Loucy (cell line): ENCODE results near the gene PPP1R12B.
"Not testable (repeated sequence)": the region's sequence is repeated elsewhere in the genome, so short reads cannot be mapped to it uniquely, and the experiment has no call there.

ENCODE experiments used
- H2AFZ ChIP-seq: fragments of 200-600 bp; sonication (generic); 2 replicates; pipeline ENCODE4 v1.6.0; 2016; ENCODE audit warnings: antibody characterized with exemption, mild to moderate bottlenecking, low read length, moderate library complexity
- H3F3A ChIP-seq: fragments of 200-600 bp; 2 replicates; pipeline ENCODE4 v1.6.0; 2016; ENCODE audit warnings: antibody characterized with exemption, low read depth, mild to moderate bottlenecking
- H3K27me3 ChIP-seq: fragments of 200-600 bp; sonication (generic); 2 replicates; pipeline ENCODE4 v1.6.1; 2014; ENCODE audit warnings: low read length, mild to moderate bottlenecking; ENCODE audit not compliant: insufficient read depth, poor library complexity, severe bottlenecking
- H3K36me3 ChIP-seq: fragments of 200-600 bp; sonication (generic); 2 replicates; pipeline ENCODE4 v1.6.1; 2016; ENCODE audit warnings: low read length; ENCODE audit not compliant: insufficient read depth
- H3K4me1 ChIP-seq: fragments of 200-600 bp; sonication (generic); 2 replicates; pipeline ENCODE4 v1.5.1; 2014; ENCODE audit warnings: low read length, mild to moderate bottlenecking; ENCODE audit not compliant: insufficient read depth, poor library complexity, severe bottlenecking
- H3K4me2 ChIP-seq: fragments of 200-600 bp; sonication (generic); 2 replicates; pipeline ENCODE4 v1.6.0; 2014; ENCODE audit warnings: antibody characterized with exemption, low read length, low read depth, mild to moderate bottlenecking; ENCODE audit not compliant: poor library complexity, severe bottlenecking
- H3K4me3 ChIP-seq: fragments of 200-600 bp; sonication (generic); 2 replicates; pipeline ENCODE4 v1.5.1; 2014; ENCODE audit warnings: low read length, mild to moderate bottlenecking, mixed read lengths; ENCODE audit not compliant: poor library complexity, severe bottlenecking
- H3K79me2 ChIP-seq: fragments of 200-600 bp; sonication (generic); 2 replicates; pipeline ENCODE4 v1.6.1; 2014; ENCODE audit warnings: low read length; ENCODE audit not compliant: insufficient read depth
- H3K9ac ChIP-seq: fragments of 200-600 bp; sonication (generic); 2 replicates; pipeline ENCODE4 v1.6.0; 2014; ENCODE audit warnings: mild to moderate bottlenecking, low read depth, low read length, moderate library complexity; ENCODE audit not compliant: poor library complexity, severe bottlenecking
- H3K9me2 ChIP-seq: fragments of 200-600 bp; sonication (generic); replicated peaks from 2 replicates; pipeline ENCODE4 v1.6.1; 2016; ENCODE audit warnings: low read depth, low read length, mixed read lengths
- H3K9me3 ChIP-seq: fragments of 200-600 bp; sonication (generic); 2 replicates; pipeline ENCODE4 v1.6.1; 2014; ENCODE audit warnings: mild to moderate bottlenecking, antibody characterized with exemption, low read length, low read depth; ENCODE audit not compliant: insufficient read depth
- H4K20me1 ChIP-seq: fragments of 200-600 bp; sonication (generic); 2 replicates; pipeline ENCODE4 v1.6.0; 2014; ENCODE audit warnings: antibody characterized with exemption, low read length, mild to moderate bottlenecking; ENCODE audit not compliant: insufficient read depth, poor library complexity, severe bottlenecking
- EZH2phosphoT487 ChIP-seq: fragments of 200-600 bp; IDR thresholded peaks from 2 replicates; pipeline ENCODE4 v1.6.1; 2018; ENCODE audit warnings: antibody characterized with exemption, mild to moderate bottlenecking, moderate library complexity, borderline replicate concordance
- TF ChIP-seq, protein P1 (sequence below): fragments of 200-600 bp; sonication (generic); conservative IDR thresholded peaks from 2 replicates; pipeline ENCODE4 v1.5.1; 2014; ENCODE audit warnings: mild to moderate bottlenecking, antibody characterized with exemption, low read length

PPP1R12B gene

DNA sequence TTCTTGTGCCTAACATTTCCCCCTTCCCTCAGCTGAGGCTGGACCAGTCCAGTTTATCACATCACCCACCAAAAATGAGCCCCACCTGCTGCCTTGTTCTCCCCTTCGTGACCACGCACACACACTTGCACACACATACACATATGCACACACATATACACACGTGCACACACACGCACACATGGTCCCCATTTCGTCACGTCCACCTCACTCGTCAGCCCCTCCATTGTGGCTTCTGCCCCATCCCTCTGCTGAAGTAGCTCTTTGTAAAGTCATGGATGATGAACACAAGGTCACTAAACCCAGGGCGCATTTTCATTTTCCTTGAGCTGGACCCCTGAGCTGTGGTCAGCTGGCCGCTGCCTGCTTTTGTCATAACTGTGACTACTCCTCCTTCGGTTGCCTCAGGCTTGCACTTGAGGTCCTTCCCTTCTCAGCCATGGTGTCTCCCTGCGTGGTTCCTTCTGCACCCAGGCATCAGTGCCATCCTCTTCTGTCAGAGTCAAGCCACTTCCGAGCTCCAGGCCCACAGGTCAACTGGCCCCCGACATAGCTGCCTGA is 267.9 kb downstream of the PPP1R12B start:
- H3F3A ChIP-seq, result no peaks in the 10 kb centered on the region
- no peaks in the 10 kb centered on the region for H3K9me3 ChIP-seq
- no peaks in the 10 kb centered on the region for H3K36me3 ChIP-seq
- no peak overlapping the region for H2AFZ ChIP-seq
- H3K9me2 ChIP-seq, result no peaks in the 10 kb centered on the region
- no peaks in the 10 kb centered on the region for H4K20me1 ChIP-seq
- H3K79me2 ChIP-seq, result no peaks in the 10 kb centered on the region
- no peak for TF ChIP-seq EZH2phosphoT487
- TF ChIP-seq, protein P1, sequence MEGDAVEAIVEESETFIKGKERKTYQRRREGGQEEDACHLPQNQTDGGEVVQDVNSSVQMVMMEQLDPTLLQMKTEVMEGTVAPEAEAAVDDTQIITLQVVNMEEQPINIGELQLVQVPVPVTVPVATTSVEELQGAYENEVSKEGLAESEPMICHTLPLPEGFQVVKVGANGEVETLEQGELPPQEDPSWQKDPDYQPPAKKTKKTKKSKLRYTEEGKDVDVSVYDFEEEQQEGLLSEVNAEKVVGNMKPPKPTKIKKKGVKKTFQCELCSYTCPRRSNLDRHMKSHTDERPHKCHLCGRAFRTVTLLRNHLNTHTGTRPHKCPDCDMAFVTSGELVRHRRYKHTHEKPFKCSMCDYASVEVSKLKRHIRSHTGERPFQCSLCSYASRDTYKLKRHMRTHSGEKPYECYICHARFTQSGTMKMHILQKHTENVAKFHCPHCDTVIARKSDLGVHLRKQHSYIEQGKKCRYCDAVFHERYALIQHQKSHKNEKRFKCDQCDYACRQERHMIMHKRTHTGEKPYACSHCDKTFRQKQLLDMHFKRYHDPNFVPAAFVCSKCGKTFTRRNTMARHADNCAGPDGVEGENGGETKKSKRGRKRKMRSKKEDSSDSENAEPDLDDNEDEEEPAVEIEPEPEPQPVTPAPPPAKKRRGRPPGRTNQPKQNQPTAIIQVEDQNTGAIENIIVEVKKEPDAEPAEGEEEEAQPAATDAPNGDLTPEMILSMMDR, result no peak
- H3K4me3 ChIP-seq, result no peak overlapping the region
- peaks cover 17% of the 10 kb centered on the region for H3K4me1 ChIP-seq
- H3K27me3 ChIP-seq, result no peaks in the 10 kb centered on the region
- no peak overlapping the region for H3K9ac ChIP-seq
- no peak overlapping the region for H3K4me2 ChIP-seq

- not testable (repeated sequence) for H3K9me3 ChIP-seq, H3K79me2 ChIP-seq, H3K9me2 ChIP-seq, H3K27me3 ChIP-seq, H3K4me3 ChIP-seq, H3F3A ChIP-seq, H3K9ac ChIP-seq, H3K36me3 ChIP-seq, H3K4me2 ChIP-seq, H2AFZ ChIP-seq, H4K20me1 ChIP-seq
- H3K4me1 ChIP-seq, result peaks cover 17% of the 10 kb centered on the region
These were observed 270.5 kb downstream of the PPP1R12B start for GRCh38 chr1:202619012-202619411.

- no peak overlapping the region for H3K4me3 ChIP-seq
- no peaks in the 10 kb centered on the region for H3F3A ChIP-seq
- no peak overlapping the region for H3K4me2 ChIP-seq
- no peaks in the 10 kb centered on the region for H3K9me3 ChIP-seq
- no peaks in the 10 kb centered on the region for H4K20me1 ChIP-seq
- no peaks in the 10 kb centered on the region for H3K79me2 ChIP-seq
- H3K4me1 ChIP-seq, result peaks cover 17% of the 10 kb centered on the region
- H3K36me3 ChIP-seq, result no peaks in the 10 kb centered on the region
- no peak for TF ChIP-seq EZH2phosphoT487
- TF ChIP-seq, protein P1, result no peak
- no peak overlapping the region for H2AFZ ChIP-seq
- no peaks in the 10 kb centered on the region for H3K9me2 ChIP-seq
- H3K9ac ChIP-seq, result no peak overlapping the region
- no peaks in the 10 kb centered on the region for H3K27me3 ChIP-seq
These were observed 271.0 kb downstream of the PPP1R12B start for GRCh38 chr1:202619505-202619904.

- H3K9me2 ChIP-seq, result not testable (repeated sequence)
These were observed 271.5 kb downstream of the PPP1R12B start for GRCh38 chr1:202620036-202620435.

More at GRCh38 chr1:202620036-202620435, 271.5 kb downstream of the PPP1R12B start:
- H3K36me3 ChIP-seq, H3K4me2 ChIP-seq, H2AFZ ChIP-seq, H3K27me3 ChIP-seq, H3K79me2 ChIP-seq, H3K4me3 ChIP-seq, H3K9ac ChIP-seq, H3F3A ChIP-seq, H3K9me3 ChIP-seq, H4K20me1 ChIP-seq: not testable (repeated sequence)
- H3K4me1 ChIP-seq, result peaks cover 12% of the 10 kb centered on the region
